GM12878 (cell line): Measurements from ENCODE around the gene P2RX7. TPM values are rescaled to one million over a fixed set of nuclear protein-coding genes. Genes with fewer than 3 reads are reported as not detected.

Experiments used
- ATAC-seq: fragments of 200-7000 bp; cut with Tn5 transposase; 3 replicates; pipeline ENCODE4 v1.9.1; 2020; ENCODE audit warnings: mild to moderate bottlenecking, moderate library complexity
- BruUV-seq: library from RNA; stranded (reverse); fragments of 400-500 nt; replicated peaks from 2 replicates; lab custom pipeline; 2021; lab: Mats Ljungman, UMichigan
- CTCF ChIA-PET: fragments of 300-600 bp; sonication (Branson Sonifier 250); formaldehyde crosslinking; extraction: SDS; loops from one replicate; lab custom pipeline; 2021; ENCODE audit warnings: inconsistent platforms; lab: Yijun Ruan, JAX
- POLR2A ChIA-PET: fragments of 350-600 bp; formaldehyde crosslinking; extraction: SDS; loops from one replicate; lab custom pipeline; 2021; ENCODE audit warnings: inconsistent platforms; lab: Charles Lee
- RAD21 ChIA-PET: fragments of 300-600 bp; sonication (Branson Sonifier 250); formaldehyde crosslinking; loops from one replicate; lab custom pipeline; 2023; ENCODE audit warnings: antibody characterized with exemption; ENCODE audit not compliant: unreplicated experiment; lab: Charles Lee
- SMC1A ChIA-PET: fragments of 300-600 bp; sonication (Branson Sonifier 250); formaldehyde crosslinking; loops from one replicate; lab custom pipeline; 2023; ENCODE audit not compliant: unreplicated experiment, uncharacterized antibody; lab: Charles Lee
- DNase-seq: peaks from one replicate; pipeline ENCODE4 v3.0.0-alpha.2; 2011; ENCODE audit warnings: low read depth, low spot score
- FAIRE-seq: peaks from 3 replicates; lab custom pipeline; 2011; peaks lifted over from hg19 to GRCh38; lab: Jason Lieb, UNC
- H2AFZ ChIP-seq: 2 replicates; pipeline ENCODE4 v1.6.0; 2011; ENCODE audit warnings: low read depth, low read length, control low read depth; ENCODE audit not compliant: control insufficient read depth
- H3K27ac ChIP-seq: 2 replicates; pipeline ENCODE4 v1.5.1; 2011; ENCODE audit warnings: control low read depth; ENCODE audit not compliant: control insufficient read depth, insufficient read depth
- H3K27me3 ChIP-seq, 2 experiments: replicated peaks in 1 of 2; 2 replicates each; pipeline versions ENCODE4 v1.6.0 to v1.6.1; 2011; ENCODE audit warnings: low read length in 1 of 2; ENCODE audit not compliant: control insufficient read depth in 2 of 2, insufficient read depth in 2 of 2
- H3K36me3 ChIP-seq, 2 experiments: 2 replicates each; pipeline ENCODE4 v1.5.1; 2011; ENCODE audit warnings: low read length in 1 of 2; ENCODE audit not compliant: control insufficient read depth in 2 of 2, insufficient read depth in 2 of 2
- H3K4me1 ChIP-seq: 2 replicates; pipeline ENCODE4 v1.6.1; 2011; ENCODE audit warnings: mild to moderate bottlenecking, low read length, moderate library complexity, mixed read lengths; ENCODE audit not compliant: control insufficient read depth, insufficient read depth
- H3K4me2 ChIP-seq: 2 replicates; pipeline ENCODE4 v1.6.0; 2011; ENCODE audit warnings: control low read depth; ENCODE audit not compliant: control insufficient read depth, insufficient read depth
- H3K4me3 ChIP-seq: fragments of 200-600 bp; sonication (generic); 2 replicates; pipeline ENCODE4 v1.5.1; 2016
- H3K79me2 ChIP-seq: 2 replicates; pipeline ENCODE4 v1.6.0; 2011; ENCODE audit warnings: low read length; ENCODE audit not compliant: control insufficient read depth, insufficient read depth
- H3K9ac ChIP-seq: 2 replicates; pipeline ENCODE4 v1.8.0; 2011; ENCODE audit warnings: low read length, control low read depth, mixed read lengths; ENCODE audit not compliant: control insufficient read depth, insufficient read depth
- H3K9me3 ChIP-seq: replicated peaks from 3 replicates; pipeline ENCODE4 v1.5.1; 2011; ENCODE audit warnings: mild to moderate bottlenecking, low read length; ENCODE audit not compliant: control insufficient read depth, insufficient read depth
- H4K20me1 ChIP-seq: 2 replicates; pipeline ENCODE4 v1.6.0; 2011; ENCODE audit not compliant: control insufficient read depth, insufficient read depth
- BRCA1 ChIP-seq: IDR thresholded peaks from 2 replicates; pipeline ENCODE4 v1.6.1; 2011; ENCODE audit warnings: low read depth, low read length, improper control_type of control experiment
- CEBPB ChIP-seq, 2 experiments: fragments of 150-350 bp in 1 of 2; IDR thresholded peaks; 2 replicates each; pipeline ENCODE4 v1.6.1; 2012 to 2014; ENCODE audit warnings: low read depth in 2 of 2, low read length in 2 of 2, borderline replicate concordance in 1 of 2, inconsistent platforms in 1 of 2
- CHD1 ChIP-seq: IDR thresholded peaks from 2 replicates; pipeline ENCODE4 v1.6.1; 2012; ENCODE audit warnings: low read depth, low read length, improper control_type of control experiment
- HCFC1 ChIP-seq: fragments of 150-350 bp; IDR thresholded peaks from 2 replicates; pipeline ENCODE4 v1.6.1; 2014; ENCODE audit warnings: low read length
- IKZF2 ChIP-seq, 2 experiments: fragments of 450-650 bp; IDR thresholded peaks; 2 replicates each; pipeline ENCODE4 v1.6.1; 2017; ENCODE audit warnings: mild to moderate bottlenecking in 2 of 2, moderate library complexity in 2 of 2
- KDM1A ChIP-seq: fragments of 200-600 bp; sonication (generic); IDR thresholded peaks from 2 replicates; pipeline ENCODE4 v1.6.1; 2016; ENCODE audit warnings: borderline replicate concordance
- MLLT1 ChIP-seq: fragments of 450-650 bp; IDR thresholded peaks from 2 replicates; pipeline ENCODE4 v1.6.1; 2016; ENCODE audit warnings: mild to moderate bottlenecking
- NFXL1 ChIP-seq: fragments of 450-650 bp; IDR thresholded peaks from 2 replicates; pipeline ENCODE4 v1.6.1; 2017; ENCODE audit warnings: antibody characterized with exemption, mild to moderate bottlenecking, borderline replicate concordance
- RELA ChIP-seq: fragments of 450-650 bp; IDR thresholded peaks from 2 replicates; pipeline ENCODE4 v1.8.0; 2014; ENCODE audit warnings: borderline replicate concordance; ENCODE audit not compliant: partially characterized antibody
- SKIL ChIP-seq: fragments of 450-650 bp; IDR thresholded peaks from 2 replicates; pipeline ENCODE4 v1.6.1; 2017; ENCODE audit warnings: mild to moderate bottlenecking, low read depth, inconsistent platforms; ENCODE audit not compliant: poor library complexity, severe bottlenecking
- TCF12 ChIP-seq: IDR thresholded peaks from 2 replicates; pipeline ENCODE4 v1.6.1; 2011; ENCODE audit warnings: low read depth, mild to moderate bottlenecking, low read length
- WRNIP1 ChIP-seq: IDR thresholded peaks from 2 replicates; pipeline ENCODE4 v1.6.1; 2011; ENCODE audit warnings: low read depth, low read length, improper control_type of control experiment, borderline replicate concordance
- ZNF384 ChIP-seq: IDR thresholded peaks from 2 replicates; pipeline ENCODE4 v1.6.1; 2012; ENCODE audit warnings: low read depth, mild to moderate bottlenecking, low read length, improper control_type of control experiment, borderline replicate concordance
- WGBS: methylation state at CpG from one replicate; pipeline ENCODE4 v1.1.6; 2016; ENCODE audit warnings: low lambda C conversion rate; ENCODE audit not compliant: insufficient replicate concordance, insufficient coverage; ENCODE audit errors: missing lambda C conversion rate; 5-methylcytosine and 5-hydroxymethylcytosine counted together
- in situ Hi-C: fragments of 300-500 bp; cut with MboI; formaldehyde crosslinking; loops from 9 replicates; pipeline ENCODE4 v1.14.3; 2018; ENCODE audit warnings: mixed read lengths
- intact Hi-C: fragments of 100-400 bp; cut with micrococcal nuclease; formaldehyde crosslinking; loops from one replicate; pipeline ENCODE4 v1.14.2; 2022; ENCODE audit not compliant: unreplicated experiment
- polyA plus RNA-seq, 11 experiments: library from polyadenylated mRNA; depleted of rRNA in 4 of 11; unstranded in 6 of 11; stranded (reverse) in 5 of 11; fragments of >200 nt; fragmentation: Nextera tagmentation in 4 of 11; fragmentation: Illumina TruSeq in 1 of 11; extraction: Ambion mirVana in 4 of 11; extraction: Trizol in 1 of 11; gene quantifications; 1 replicate in 1 of 11; 2 replicates in 10 of 11; pipeline versions ENCODE4 v1.2.1 to v1.2.3, GENCODE V29; 2011 to 2016; ENCODE audit warnings: inconsistent platforms in 2 of 11, missing spikeins in 2 of 11, low read depth in 1 of 11
- total RNA-seq, 4 experiments: library from RNA; depleted of rRNA in 3 of 4; stranded (reverse); fragments of >200 nt in 3 of 4; fragmentation: Illumina TruSeq in 1 of 4; extraction: Trizol in 1 of 4; gene quantifications; 2 replicates each; pipeline versions ENCODE4 v1.2.1 to v1.2.3, GENCODE V29; 2013 to 2021
- TF ChIP-seq, protein P1 (sequence below): fragments of 150-350 bp; IDR thresholded peaks from 2 replicates; pipeline ENCODE4 v1.6.1; 2016; ENCODE audit warnings: low read depth, low read length

P2RX7 gene
- total and polyA plus RNA-seq, 10 of the 15 experiments (the other 5 are each of a cell fraction or from before 2014, with no cell fraction given) = 0.74 to 2.6 (median 1.5) TPM

GRCh38 chr12:121209624-121210572 lies 77.2 kb downstream of the P2RX7 start, which contains the start of gene P2RX4:
TSS of gene P2RX4 (plus strand) at chr12:121210129. CDS start at chr12:121210165, 36 bp downstream.
- 9% methylated on average over 75 of the region's 97 CpGs for WGBS
- H4K20me1 ChIP-seq = no peaks in the 10 kb centered on the region
- peak within 1 kb of the TSS; percentile 58 for H2AFZ ChIP-seq
- H3K9ac ChIP-seq = peak within 1 kb of the TSS; percentile 80
- FAIRE-seq = no peak
- ChIA-PET POLR2A (interaction anchor here (0.5 to 0.6 kb wide), 2 partner anchors 481 to 1203 kb away, joined by 3 read pairs; no protein-coding TSS in a partner anchor), SMC1A (interaction anchor here (0.6 to 1.1 kb wide), 4 partner anchors 77 to 410 kb away, joined by 3 to 4 read pairs (median 3); partner anchors contain the start of gene P2RX7), CTCF (interaction anchor here (0.6 to 1.1 kb wide), 2 partner anchors 79 to 82 kb away, joined by 3 read pairs; no protein-coding TSS in a partner anchor), RAD21 (interaction anchor here (0.9 to 1.2 kb wide), 5 partner anchors 12 to 150 kb away, joined by 3 to 5 read pairs (median 4); no protein-coding TSS in a partner anchor)
- H3K9me3 ChIP-seq = no peaks in the 10 kb centered on the region
- intact Hi-C loops = loop anchor here (1.0 to 5.0 kb wide), 3 partner anchors 67 to 98 kb away; partner anchors contain the start of gene P2RX7
- peak within 1 kb of the TSS; percentile 71 for H3K4me3 ChIP-seq
- H3K36me3 ChIP-seq = no peaks in the 10 kb centered on the region; a peak in 1 of 4 replicates
- peaks cover 9% of the 10 kb centered on the region for H3K4me1 ChIP-seq
- H3K4me2 ChIP-seq = peak within 1 kb of the TSS; percentile 98
- H3K79me2 ChIP-seq = peaks cover 10% of the 10 kb centered on the region
- in situ Hi-C loops = no loop called here
- ATAC-seq = peak; percentile 92
- BruUV-seq = no TSS peak
- peak within 1 kb of the TSS; percentile 64 for H3K27ac ChIP-seq
- peak; percentile 44 for DNase-seq
- H3K27me3 ChIP-seq = no peaks in the 10 kb centered on the region
- TF ChIP-seq TCF12 (no peak), KDM1A (no peak), HCFC1 (no peak), RELA (no peak), CHD1 (no peak), CEBPB (IDR thresholded peaks at IDR 0.05; ENCODE audit: borderline replicate concordance in 1 of 2, low read depth in 2 of 2, low read length in 2 of 2) (no peak), SKIL (no peak), MLLT1 (peak; percentile 94), IKZF2 (IDR thresholded peaks at IDR 0.05) (no peak), ZNF384 (peak; percentile 76), BRCA1 (no peak), NFXL1 (0 out of 2 replicates have a peak, but pooled peaks have one; percentile 23), WRNIP1 (no peak)
- TF ChIP-seq, protein P1, sequence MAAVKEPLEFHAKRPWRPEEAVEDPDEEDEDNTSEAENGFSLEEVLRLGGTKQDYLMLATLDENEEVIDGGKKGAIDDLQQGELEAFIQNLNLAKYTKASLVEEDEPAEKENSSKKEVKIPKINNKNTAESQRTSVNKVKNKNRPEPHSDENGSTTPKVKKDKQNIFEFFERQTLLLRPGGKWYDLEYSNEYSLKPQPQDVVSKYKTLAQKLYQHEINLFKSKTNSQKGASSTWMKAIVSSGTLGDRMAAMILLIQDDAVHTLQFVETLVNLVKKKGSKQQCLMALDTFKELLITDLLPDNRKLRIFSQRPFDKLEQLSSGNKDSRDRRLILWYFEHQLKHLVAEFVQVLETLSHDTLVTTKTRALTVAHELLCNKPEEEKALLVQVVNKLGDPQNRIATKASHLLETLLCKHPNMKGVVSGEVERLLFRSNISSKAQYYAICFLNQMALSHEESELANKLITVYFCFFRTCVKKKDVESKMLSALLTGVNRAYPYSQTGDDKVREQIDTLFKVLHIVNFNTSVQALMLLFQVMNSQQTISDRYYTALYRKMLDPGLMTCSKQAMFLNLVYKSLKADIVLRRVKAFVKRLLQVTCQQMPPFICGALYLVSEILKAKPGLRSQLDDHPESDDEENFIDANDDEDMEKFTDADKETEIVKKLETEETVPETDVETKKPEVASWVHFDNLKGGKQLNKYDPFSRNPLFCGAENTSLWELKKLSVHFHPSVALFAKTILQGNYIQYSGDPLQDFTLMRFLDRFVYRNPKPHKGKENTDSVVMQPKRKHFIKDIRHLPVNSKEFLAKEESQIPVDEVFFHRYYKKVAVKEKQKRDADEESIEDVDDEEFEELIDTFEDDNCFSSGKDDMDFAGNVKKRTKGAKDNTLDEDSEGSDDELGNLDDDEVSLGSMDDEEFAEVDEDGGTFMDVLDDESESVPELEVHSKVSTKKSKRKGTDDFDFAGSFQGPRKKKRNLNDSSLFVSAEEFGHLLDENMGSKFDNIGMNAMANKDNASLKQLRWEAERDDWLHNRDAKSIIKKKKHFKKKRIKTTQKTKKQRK = no peak
